Esophagus muscularis mucosa (tissue), 4 donors: ENCODE results near the gene USP46. TPM values are rescaled to one million over a fixed set of nuclear protein-coding genes. Genes with fewer than 3 reads are reported as not detected.

Experiments
- DNase-seq: peaks from one replicate; pipeline ENCODE4 v3.0.0-alpha.2; 2017; ENCODE audit errors: extremely low spot score
- H3K27ac ChIP-seq, 4 donors: fragments of 200-600 bp; sonication (generic); replicated peaks in 1 of 4; 1 replicate in 3 of 4; 2 replicates in 1 of 4; pipeline ENCODE4 v1.5.1; 2016 to 2019; ENCODE audit warnings: mild to moderate bottlenecking in 1 of 4
- H3K27me3 ChIP-seq, 4 donors: fragments of 200-600 bp; sonication (generic); one replicate each; pipeline versions ENCODE4 v1.5.1 to v1.6.0; 2016 to 2019
- H3K36me3 ChIP-seq, 4 donors: fragments of 200-600 bp; sonication (generic); one replicate each; pipeline ENCODE4 v1.5.1; 2016 to 2019
- H3K4me1 ChIP-seq, 4 donors: fragments of 200-600 bp; sonication (generic); one replicate each; pipeline ENCODE4 v1.5.1; 2016 to 2019
- H3K4me3 ChIP-seq, 4 donors: fragments of 200-600 bp; sonication (generic); 1 replicate in 2 of 4; 2 replicates in 2 of 4; pipeline ENCODE4 v1.5.1; 2016 to 2019; ENCODE audit warnings: mild to moderate bottlenecking in 4 of 4, moderate library complexity in 1 of 4
- H3K9me3 ChIP-seq, 4 donors: fragments of 200-600 bp; sonication (generic); 1 replicate in 3 of 4; 2 replicates in 1 of 4; pipeline ENCODE4 v1.5.1; 2016 to 2019
- EP300 ChIP-seq: sonication (generic); formaldehyde crosslinking; IDR thresholded peaks from one replicate; pipeline ENCODE4 v1.6.1; 2017; ENCODE audit warnings: antibody characterized with exemption
- POLR2A ChIP-seq: fragments of 450-650 bp; IDR thresholded peaks from one replicate; pipeline ENCODE4 v1.6.1; 2017; ENCODE audit warnings: antibody characterized with exemption, moderate library complexity, mild to moderate bottlenecking, low read depth
- POLR2AphosphoS5 ChIP-seq, 2 donors: sonication (generic); formaldehyde crosslinking; IDR thresholded peaks; one replicate each; pipeline ENCODE4 v1.6.1; 2017; ENCODE audit warnings: antibody characterized with exemption in 2 of 2
- WGBS: methylation state at CpG from one replicate; pipeline ENCODE4 v1.1.5; 2018; 5-methylcytosine and 5-hydroxymethylcytosine counted together
- intact Hi-C: fragments of 100-400 bp; cut with DNase I; formaldehyde crosslinking; loops from one replicate; pipeline ENCODE4 v1.15.1; 2023
- total RNA-seq, 4 donors: library from RNA; depleted of rRNA; stranded (reverse); fragments of >200 nt; gene quantifications; one replicate each; pipeline versions ENCODE4 v1.1.0 to v1.2.1, GENCODE V29; 2016
- TF ChIP-seq, protein P1 (sequence below), 3 experiments: fragments of 200-600 bp in 2 of 3; fragments of 450-650 bp in 1 of 3; sonication (generic) in 2 of 3; IDR thresholded peaks; one replicate each; pipeline ENCODE4 v1.5.1; 2017 to 2019; ENCODE audit warnings: antibody characterized with exemption in 3 of 3, mild to moderate bottlenecking in 2 of 3, moderate library complexity in 1 of 3

The USP46 gene
- total RNA-seq, 4 donors from 2014 or later, result 6.6 to 9.3 (median 7.8) TPM

DNA sequence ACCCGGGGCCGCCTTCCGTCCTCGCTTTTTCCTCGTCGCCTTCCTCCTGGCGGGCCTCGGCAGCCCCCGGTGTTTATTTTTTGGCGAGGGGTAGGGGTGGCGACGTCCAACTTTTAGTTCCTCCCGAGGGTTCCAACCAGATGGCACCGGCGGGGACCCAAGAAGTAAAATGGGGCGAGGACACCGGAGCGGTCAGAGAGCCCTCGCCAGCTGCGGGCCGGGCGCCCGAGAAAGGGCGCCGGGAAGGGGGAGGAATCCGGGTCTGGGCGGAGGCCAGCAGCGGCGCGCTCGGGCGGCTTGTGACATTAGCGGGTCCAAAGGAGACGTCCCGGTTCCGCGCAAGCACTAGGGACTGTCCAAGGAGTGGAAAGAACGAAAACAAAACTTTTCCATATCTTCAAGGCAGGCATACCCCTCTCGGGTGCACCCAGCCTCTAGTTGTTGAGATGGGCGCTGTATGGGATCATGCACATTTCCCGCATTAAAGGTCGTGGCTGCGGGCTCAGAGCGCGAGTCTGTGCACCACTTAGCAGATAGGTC is 691 bp upstream of the USP46 start:
- DNase-seq, result no peak
- Histone ChIP-seq H3K27ac (peak overlapping the region; percentile 93 to 99 (median 97)), H3K27me3 (no peaks in the 10 kb centered on the region), H3K4me1 (peaks cover 24 to 46% (median 33%) of the 10 kb centered on the region in 4 donors), H3K4me3 (peak overlapping the region; percentile 72 to 98 (median 92)), H3K36me3 (no peaks in the 10 kb centered on the region), H3K9me3 (no peaks in the 10 kb centered on the region)
- 0% methylated on average over 43 of the region's 45 CpGs for WGBS
- intact Hi-C loops, result loop anchor here (2.0 kb wide), 1 partner anchor 59 kb away; no protein-coding TSS in a partner anchor
- TF ChIP-seq POLR2A (no peak), POLR2AphosphoS5 (IDR thresholded peaks at IDR 0.05) (peak; percentile 17 to 45), EP300 (no peak)

DNA sequence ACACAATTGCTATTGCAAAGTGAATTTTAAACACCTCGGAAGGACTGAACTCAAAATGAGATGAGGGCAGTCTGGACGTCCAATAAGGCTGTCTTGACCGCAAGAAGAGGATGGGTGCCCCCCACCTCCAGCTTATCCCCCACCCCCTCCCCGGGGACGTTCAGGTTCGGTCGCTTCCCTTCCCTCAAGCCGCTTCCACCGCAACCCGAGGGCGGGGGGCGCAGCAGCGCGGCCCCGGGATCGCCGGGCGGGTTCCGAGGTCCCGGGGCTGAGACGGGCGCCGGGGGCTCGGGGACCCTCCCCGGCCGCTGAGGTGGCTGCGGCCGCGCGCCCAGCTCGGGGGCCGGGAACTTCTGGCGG is 480 bp downstream of the USP46 start:
- 1% methylated on average over 7 of the region's 33 CpGs for WGBS
- Histone ChIP-seq H3K27me3 (no peaks in the 10 kb centered on the region), H3K4me3 (peak overlapping the region; percentile 72 to 98 (median 92)), H3K9me3 (no peaks in the 10 kb centered on the region), H3K36me3 (no peaks in the 10 kb centered on the region), H3K4me1 (peaks cover 24 to 49% (median 33%) of the 10 kb centered on the region in 4 donors), H3K27ac (peak overlapping the region; percentile 93 to 99 (median 97))
- intact Hi-C loops, result loop anchor here (2.0 kb wide), 1 partner anchor 60 kb away; no protein-coding TSS in a partner anchor
- DNase-seq, result no peak
- TF ChIP-seq POLR2AphosphoS5 (IDR thresholded peaks at IDR 0.05), result no peak
- TF ChIP-seq, protein P1, sequence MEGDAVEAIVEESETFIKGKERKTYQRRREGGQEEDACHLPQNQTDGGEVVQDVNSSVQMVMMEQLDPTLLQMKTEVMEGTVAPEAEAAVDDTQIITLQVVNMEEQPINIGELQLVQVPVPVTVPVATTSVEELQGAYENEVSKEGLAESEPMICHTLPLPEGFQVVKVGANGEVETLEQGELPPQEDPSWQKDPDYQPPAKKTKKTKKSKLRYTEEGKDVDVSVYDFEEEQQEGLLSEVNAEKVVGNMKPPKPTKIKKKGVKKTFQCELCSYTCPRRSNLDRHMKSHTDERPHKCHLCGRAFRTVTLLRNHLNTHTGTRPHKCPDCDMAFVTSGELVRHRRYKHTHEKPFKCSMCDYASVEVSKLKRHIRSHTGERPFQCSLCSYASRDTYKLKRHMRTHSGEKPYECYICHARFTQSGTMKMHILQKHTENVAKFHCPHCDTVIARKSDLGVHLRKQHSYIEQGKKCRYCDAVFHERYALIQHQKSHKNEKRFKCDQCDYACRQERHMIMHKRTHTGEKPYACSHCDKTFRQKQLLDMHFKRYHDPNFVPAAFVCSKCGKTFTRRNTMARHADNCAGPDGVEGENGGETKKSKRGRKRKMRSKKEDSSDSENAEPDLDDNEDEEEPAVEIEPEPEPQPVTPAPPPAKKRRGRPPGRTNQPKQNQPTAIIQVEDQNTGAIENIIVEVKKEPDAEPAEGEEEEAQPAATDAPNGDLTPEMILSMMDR (IDR thresholded peaks at IDR 0.05), result no peak
- TF ChIP-seq EP300, result no peak
- no peak for TF ChIP-seq POLR2A

DNA sequence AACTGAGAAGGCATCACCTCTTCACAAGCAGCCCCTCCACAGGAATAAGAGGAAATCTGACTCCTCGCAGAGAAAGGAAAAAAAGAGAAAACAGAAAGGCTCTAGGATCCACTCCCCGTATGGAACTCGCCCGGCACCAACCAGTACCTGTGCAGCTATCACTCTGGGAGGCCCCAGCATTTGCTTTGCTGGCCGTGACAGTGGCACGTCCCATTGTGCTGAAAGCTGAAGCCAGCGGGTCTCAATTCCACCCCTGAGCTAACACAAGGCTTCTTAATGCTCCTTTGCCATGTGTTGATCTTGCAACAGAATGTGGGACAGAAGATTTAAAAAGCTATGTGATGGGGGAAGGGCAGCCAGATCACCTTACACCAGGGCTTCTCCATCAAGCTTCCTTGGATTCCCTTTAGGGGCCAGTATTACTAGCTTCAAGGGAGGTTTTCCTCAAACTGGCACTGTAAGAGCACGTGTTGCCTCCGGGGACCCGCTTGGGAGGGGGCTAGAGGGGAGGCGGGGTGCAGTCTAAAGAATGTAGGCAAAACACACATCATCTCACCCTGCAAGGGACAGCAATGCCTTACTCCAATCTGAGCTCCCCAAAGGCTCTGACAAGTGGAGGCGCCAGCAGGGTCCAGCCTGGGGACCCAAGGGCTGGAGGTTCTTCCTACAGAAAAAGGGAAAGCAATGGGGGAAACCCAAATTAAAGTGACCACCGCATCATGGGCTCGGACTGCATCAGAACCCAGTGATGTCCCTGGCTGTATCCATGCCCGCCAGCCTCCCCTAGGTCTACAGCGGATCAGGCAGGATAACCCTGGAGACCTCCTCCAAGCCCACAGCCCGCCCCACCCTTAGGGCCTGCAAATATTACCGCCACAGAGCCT is 1.2 kb downstream of the USP46 start:
- no peaks in the 10 kb centered on the region for H3K36me3 ChIP-seq
- H3K4me1 ChIP-seq, result peaks cover 24 to 44% (median 33%) of the 10 kb centered on the region in 4 donors
- TF ChIP-seq EP300 (no peak), POLR2A (no peak), POLR2AphosphoS5 (IDR thresholded peaks at IDR 0.05) (no peak)
- TF ChIP-seq, protein P1 (IDR thresholded peaks at IDR 0.05), result no peak
- H3K9me3 ChIP-seq, result no peaks in the 10 kb centered on the region
- H3K27me3 ChIP-seq, result no peaks in the 10 kb centered on the region
- WGBS, result 64% methylated on average over 18 of the region's 18 CpGs
- no peak for DNase-seq
- H3K27ac ChIP-seq, result peak overlapping the region; percentile 93 to 99 (median 97)
- intact Hi-C loops, result loop anchor here (2.0 kb wide), 1 partner anchor 61 kb away; no protein-coding TSS in a partner anchor
- peak overlapping the region; percentile 72 to 98 (median 92) for H3K4me3 ChIP-seq

DNA sequence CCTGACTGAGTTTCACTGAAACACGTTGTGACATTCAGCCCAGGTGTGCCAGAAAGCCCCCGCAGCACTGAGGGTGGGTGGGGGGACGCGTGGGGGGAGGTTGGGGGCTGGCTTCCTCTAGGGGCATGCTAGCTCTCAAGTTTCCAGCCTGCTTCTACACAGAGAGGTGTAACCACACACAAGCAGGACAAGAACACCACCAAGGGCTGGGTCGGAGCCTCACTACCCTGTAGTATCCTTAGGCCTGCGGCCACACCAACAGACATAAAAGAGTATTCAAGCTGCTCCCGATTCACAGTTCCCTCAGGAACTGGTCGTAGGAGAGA is 1.8 kb downstream of the USP46 start:
- Histone ChIP-seq H3K27me3 (no peaks in the 10 kb centered on the region), H3K4me1 (peaks cover 24 to 41% (median 32%) of the 10 kb centered on the region in 4 donors), H3K27ac (peak overlapping the region in 3 of 4 donors; percentile 93 to 99 (median 96)), H3K36me3 (no peaks in the 10 kb centered on the region), H3K9me3 (no peaks in the 10 kb centered on the region), H3K4me3 (peak overlapping the region in 2 of 4 donors; percentile 92)
- no peak for DNase-seq
- 84% methylated on average over 5 of the region's 8 CpGs for WGBS
- intact Hi-C loops, result no loop called here
- TF ChIP-seq POLR2A (no peak), POLR2AphosphoS5 (IDR thresholded peaks at IDR 0.05) (no peak), EP300 (no peak)
- TF ChIP-seq, protein P1 (IDR thresholded peaks at IDR 0.05), result no peak

DNA sequence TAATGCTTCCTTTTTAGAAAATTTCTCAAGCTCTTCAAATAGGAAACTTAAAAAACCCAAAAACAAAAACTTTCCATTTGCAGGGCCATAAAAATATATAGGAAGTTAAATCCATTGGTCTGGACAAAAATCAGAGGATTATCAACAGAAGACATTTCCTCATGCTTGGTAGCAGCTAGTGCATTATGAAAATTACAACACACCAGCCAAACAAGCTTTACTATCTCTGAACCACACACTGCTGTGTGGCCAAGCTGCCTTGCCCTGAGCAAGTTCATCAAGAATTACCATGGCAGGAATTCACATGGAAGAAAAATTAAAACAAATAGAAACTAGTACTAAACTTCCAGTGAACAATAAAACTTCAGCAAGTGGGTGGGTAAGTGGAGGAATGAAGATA is 3.6 kb downstream of the USP46 start:
- Histone ChIP-seq H3K27ac (no peak overlapping the region), H3K36me3 (no peaks in the 10 kb centered on the region), H3K27me3 (no peaks in the 10 kb centered on the region), H3K4me1 (peaks cover 21 to 38% (median 29%) of the 10 kb centered on the region in 4 donors), H3K4me3 (no peak overlapping the region), H3K9me3 (no peaks in the 10 kb centered on the region)
- DNase-seq, result no peak
- no peak for TF ChIP-seq POLR2A
- TF ChIP-seq POLR2AphosphoS5 (IDR thresholded peaks at IDR 0.05), result no peak
- TF ChIP-seq, protein P1 (IDR thresholded peaks at IDR 0.05), result no peak
- no peak for TF ChIP-seq EP300
- intact Hi-C loops, result no loop called here
